ENCODE data around the gene GREB1L.

The GREB1L gene

DNA sequence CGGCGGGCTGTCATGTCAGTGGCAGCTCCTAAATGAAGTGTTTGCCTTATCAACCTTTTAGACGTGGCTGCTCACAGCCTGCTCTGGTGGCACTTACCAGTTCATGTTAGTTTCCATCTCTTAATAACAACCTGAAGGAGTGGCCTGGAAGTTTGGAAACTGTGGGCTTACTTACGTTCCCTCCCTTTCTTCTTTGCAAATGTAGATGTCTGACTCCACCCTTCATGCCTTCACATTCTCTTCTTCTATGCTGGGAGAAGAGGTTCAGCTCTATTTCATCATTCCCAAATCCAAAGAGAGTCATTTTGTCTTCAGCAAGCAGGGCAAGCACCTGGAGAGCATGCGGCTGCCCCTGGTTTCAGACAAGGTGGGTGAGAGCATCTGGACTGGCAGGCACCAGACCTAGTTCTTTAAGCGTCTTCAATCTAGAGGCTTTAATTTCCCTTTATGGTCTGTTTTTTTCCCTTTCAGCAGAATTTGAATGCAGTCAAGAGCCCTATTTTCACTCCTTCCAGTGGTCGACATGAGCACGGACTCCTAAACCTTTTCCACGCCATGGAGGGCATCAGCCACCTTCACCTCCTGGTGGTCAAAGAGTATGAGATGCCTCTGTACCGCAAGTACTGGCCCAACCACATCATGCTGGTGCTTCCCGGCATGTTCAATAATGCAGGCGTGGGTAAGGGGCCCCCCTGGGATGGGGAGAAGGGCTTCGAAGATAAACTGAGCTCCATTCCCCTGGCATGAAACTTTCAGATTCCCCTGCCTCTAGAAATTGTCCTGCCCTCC is 266.1 kb downstream of the GREB1L start:
- TF ChIP-seq, protein P1, sequence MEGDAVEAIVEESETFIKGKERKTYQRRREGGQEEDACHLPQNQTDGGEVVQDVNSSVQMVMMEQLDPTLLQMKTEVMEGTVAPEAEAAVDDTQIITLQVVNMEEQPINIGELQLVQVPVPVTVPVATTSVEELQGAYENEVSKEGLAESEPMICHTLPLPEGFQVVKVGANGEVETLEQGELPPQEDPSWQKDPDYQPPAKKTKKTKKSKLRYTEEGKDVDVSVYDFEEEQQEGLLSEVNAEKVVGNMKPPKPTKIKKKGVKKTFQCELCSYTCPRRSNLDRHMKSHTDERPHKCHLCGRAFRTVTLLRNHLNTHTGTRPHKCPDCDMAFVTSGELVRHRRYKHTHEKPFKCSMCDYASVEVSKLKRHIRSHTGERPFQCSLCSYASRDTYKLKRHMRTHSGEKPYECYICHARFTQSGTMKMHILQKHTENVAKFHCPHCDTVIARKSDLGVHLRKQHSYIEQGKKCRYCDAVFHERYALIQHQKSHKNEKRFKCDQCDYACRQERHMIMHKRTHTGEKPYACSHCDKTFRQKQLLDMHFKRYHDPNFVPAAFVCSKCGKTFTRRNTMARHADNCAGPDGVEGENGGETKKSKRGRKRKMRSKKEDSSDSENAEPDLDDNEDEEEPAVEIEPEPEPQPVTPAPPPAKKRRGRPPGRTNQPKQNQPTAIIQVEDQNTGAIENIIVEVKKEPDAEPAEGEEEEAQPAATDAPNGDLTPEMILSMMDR (IDR thresholded peaks at IDR 0.05), result no peak
- Histone ChIP-seq H3K27ac (no peak overlapping the region), H3K4me3 (no peak overlapping the region)
- DNase-seq (ENCODE audit: low spot score), result no peak

DNA sequence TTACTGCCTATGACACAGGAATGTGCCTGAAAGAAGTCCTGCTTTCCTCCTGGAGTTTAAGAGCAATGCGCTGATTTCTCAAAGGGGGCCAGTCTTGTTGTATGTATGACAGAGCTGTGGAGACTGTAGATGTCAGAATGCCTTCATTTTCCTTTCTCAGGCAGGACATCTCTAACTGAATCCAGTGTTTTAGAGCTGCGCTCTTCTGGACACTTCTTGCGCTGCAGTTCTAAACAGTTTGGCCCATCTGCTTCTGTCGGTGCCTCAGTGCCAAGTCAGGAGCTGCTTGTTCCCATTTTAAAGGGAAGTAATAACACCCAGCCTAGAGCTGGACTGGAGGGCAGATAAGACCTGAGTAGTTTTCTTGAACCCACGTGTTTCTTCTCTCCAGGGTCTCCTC is 267.0 kb downstream of the GREB1L start:
- no peak for DNase-seq (ENCODE audit: low spot score)

DNA sequence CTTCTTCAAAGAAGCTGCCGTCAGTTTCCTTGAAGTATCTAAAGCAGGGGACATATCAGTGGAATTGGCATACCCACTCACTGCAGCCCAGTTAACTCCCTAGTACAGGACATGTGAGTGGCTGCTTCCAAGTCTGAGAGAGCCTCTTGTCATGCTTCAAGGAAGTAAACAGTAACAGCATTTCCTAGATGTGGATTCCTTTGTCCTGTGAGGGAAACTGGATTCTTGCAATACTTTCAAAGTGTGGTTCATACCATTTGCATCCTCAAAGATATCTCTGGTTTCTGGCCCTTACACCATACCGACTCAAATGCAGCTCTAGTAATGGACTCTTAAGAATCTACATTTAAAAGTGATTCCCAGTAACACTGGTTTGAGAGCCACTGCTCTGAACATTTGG is 271.3 kb downstream of the GREB1L start:
- no peak overlapping the region for H3K4me3 ChIP-seq
- TF ChIP-seq, protein P1 (IDR thresholded peaks at IDR 0.05), result no peak
- no peak overlapping the region for H3K27ac ChIP-seq
- no peak for DNase-seq (ENCODE audit: low spot score)

More for the DNA sequence above, 267.0 kb downstream of the GREB1L start:
- Histone ChIP-seq H3K27ac (no peak overlapping the region), H3K4me3 (no peak overlapping the region)
- TF ChIP-seq, protein P1 (IDR thresholded peaks at IDR 0.05), result no peak

DNA sequence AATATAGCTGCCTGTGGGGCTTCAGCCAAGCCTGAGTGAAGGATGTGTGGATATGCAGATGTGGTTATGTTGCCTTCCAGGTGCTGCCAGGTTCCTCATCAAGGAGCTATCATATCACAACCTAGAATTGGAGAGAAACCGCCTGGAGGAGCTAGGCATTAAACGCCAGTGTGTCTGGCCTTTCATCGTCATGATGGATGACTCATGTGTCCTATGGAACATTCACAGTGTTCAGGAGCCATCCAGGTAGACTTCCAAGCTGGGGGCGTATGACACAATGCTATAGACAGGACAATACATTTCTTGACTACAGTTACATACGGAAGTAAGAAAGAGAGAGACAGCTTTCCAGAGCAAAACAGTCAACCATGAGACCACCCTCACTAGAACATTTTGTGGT is 271.7 kb downstream of the GREB1L start:
- TF ChIP-seq, protein P1 (IDR thresholded peaks at IDR 0.05), result no peak
- DNase-seq (ENCODE audit: low spot score), result no peak
- Histone ChIP-seq H3K4me3 (no peak overlapping the region), H3K27ac (no peak overlapping the region)

DNA sequence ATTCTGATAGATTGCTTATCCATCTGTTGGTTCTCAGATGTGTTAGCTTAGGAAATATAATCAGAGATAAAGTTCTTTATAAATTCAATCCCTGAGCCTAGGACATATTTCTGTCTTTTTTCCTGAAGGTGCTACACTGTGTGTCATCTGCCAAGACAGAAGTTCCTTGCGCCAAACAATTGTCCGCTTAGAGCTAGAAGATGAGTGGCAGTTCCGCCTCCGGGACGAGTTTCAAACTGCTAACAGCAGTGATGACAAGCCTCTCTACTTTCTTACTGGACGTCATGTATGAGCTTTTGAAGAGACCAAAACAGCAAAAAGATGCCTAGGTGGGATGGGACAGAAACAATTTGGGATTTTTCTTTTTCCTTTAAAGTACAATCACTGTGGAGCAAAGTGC is 280.5 kb downstream of the GREB1L start:
- TF ChIP-seq, protein P1 (IDR thresholded peaks at IDR 0.05), result no peak
- Histone ChIP-seq H3K27ac (no peak overlapping the region), H3K4me3 (no peak overlapping the region)
- no peak for DNase-seq (ENCODE audit: low spot score)

DNA sequence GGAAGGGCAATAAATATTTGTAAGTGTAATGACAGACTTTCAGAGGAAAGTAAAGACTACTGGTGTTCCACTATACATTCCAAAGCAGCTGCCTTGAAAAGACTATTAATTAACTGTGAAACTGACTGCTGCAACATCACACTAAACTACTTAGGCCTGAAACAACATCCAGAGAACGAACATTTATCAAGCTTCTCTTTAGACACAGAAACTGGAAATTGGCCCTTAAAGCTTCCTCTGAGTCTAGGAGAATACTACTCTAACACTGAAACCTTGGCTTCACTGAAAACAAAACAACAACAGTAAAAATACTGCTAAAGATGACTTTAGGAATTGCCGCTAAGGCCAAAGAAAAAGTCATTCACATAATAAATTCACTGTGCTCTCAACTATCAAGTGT is 283.9 kb downstream of the GREB1L start:
- DNase-seq (ENCODE audit: low spot score), result no peak
- TF ChIP-seq, protein P1 (IDR thresholded peaks at IDR 0.05), result no peak
- no peak overlapping the region for H3K4me3 ChIP-seq
- H3K27ac ChIP-seq, result no peak overlapping the region

DNA sequence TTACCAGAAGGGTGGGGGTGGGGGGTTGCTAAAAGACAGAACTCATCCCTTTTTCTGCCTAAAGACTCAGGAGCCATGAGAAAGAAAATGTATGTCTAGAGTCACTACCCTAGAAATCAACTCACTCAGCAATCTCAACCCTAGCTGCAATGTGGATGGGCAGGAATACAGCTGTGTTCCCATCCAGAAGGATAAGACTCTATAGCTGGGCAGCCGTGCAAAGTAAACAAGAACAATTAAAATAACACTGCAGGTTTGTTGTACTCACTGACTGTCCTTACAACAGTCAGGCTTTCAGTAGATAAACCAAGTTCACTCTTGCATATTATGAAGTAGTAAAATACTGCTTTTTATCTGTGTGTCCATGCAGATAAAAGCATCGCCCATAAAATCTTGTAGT is 284.4 kb downstream of the GREB1L start:
- Histone ChIP-seq H3K4me3 (no peak overlapping the region), H3K27ac (no peak overlapping the region)
- no peak for DNase-seq (ENCODE audit: low spot score)
- TF ChIP-seq, protein P1 (IDR thresholded peaks at IDR 0.05), result no peak

All from coronary artery (tissue), 2 donors.